ENCODE measurements around the gene HMHB1. TPM values are rescaled to one million over a fixed set of nuclear protein-coding genes. Genes with fewer than 3 reads are reported as not detected.

The HMHB1 gene
- total and polyA plus RNA-seq, 9 of the 15 experiments (the other 6 are each of a cell fraction or from before 2014, with no cell fraction given) = not detected

- no peak for TF ChIP-seq MLLT1 (IDR thresholded peaks at IDR 0.05)
- TF ChIP-seq RBM14 (IDR thresholded peaks at IDR 0.05; ENCODE audit: borderline replicate concordance, insufficient read depth, low read depth, low read length) = no peak
- TF ChIP-seq, protein P1, sequence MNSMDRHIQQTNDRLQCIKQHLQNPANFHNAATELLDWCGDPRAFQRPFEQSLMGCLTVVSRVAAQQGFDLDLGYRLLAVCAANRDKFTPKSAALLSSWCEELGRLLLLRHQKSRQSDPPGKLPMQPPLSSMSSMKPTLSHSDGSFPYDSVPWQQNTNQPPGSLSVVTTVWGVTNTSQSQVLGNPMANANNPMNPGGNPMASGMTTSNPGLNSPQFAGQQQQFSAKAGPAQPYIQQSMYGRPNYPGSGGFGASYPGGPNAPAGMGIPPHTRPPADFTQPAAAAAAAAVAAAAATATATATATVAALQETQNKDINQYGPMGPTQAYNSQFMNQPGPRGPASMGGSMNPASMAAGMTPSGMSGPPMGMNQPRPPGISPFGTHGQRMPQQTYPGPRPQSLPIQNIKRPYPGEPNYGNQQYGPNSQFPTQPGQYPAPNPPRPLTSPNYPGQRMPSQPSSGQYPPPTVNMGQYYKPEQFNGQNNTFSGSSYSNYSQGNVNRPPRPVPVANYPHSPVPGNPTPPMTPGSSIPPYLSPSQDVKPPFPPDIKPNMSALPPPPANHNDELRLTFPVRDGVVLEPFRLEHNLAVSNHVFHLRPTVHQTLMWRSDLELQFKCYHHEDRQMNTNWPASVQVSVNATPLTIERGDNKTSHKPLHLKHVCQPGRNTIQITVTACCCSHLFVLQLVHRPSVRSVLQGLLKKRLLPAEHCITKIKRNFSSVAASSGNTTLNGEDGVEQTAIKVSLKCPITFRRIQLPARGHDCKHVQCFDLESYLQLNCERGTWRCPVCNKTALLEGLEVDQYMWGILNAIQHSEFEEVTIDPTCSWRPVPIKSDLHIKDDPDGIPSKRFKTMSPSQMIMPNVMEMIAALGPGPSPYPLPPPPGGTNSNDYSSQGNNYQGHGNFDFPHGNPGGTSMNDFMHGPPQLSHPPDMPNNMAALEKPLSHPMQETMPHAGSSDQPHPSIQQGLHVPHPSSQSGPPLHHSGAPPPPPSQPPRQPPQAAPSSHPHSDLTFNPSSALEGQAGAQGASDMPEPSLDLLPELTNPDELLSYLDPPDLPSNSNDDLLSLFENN (IDR thresholded peaks at IDR 0.05; ENCODE audit: low read depth in 2 of 2, low read length in 2 of 2) = no peak
- no peak for TF ChIP-seq HOXB6 (CRISPR knock-in tag; IDR thresholded peaks at IDR 0.05; ENCODE audit: borderline replicate concordance)
- no peak for TF ChIP-seq MEIS2 (IDR thresholded peaks at IDR 0.05; ENCODE audit: partially characterized antibody)
- TF ChIP-seq ESRRB (CRISPR knock-in tag; IDR thresholded peaks at IDR 0.05; ENCODE audit: borderline replicate concordance) = no peak
- no peak for TF ChIP-seq TEAD2 (tag; IDR thresholded peaks at IDR 0.05)
- no peak for TF ChIP-seq CREB3L1 (IDR thresholded peaks at IDR 0.05; ENCODE audit: borderline replicate concordance, low read depth)
- TF ChIP-seq ZFX (CRISPR knock-in tag; IDR thresholded peaks at IDR 0.05) = no peak
- TF ChIP-seq NCOA2 (IDR thresholded peaks at IDR 0.05; ENCODE audit: partially characterized antibody in 2 of 2) = no peak
- TF ChIP-seq ZBTB5 (IDR thresholded peaks at IDR 0.05) = no peak
- no peak for TF ChIP-seq RBM25 (IDR thresholded peaks at IDR 0.05; ENCODE audit: low read depth, low read length, severe bottlenecking)
- no peak for TF ChIP-seq ZBED1 (IDR thresholded peaks at IDR 0.05)
- no peak for TF ChIP-seq CBFA2T2 (conservative IDR thresholded peaks at IDR 0.05)
- no peak for TF ChIP-seq TCF7 (IDR thresholded peaks at IDR 0.05; ENCODE audit: borderline replicate concordance)
- peak; percentile 90 to 97 for TF ChIP-seq RAD21 (CRISPR knock-in tag; conservative IDR thresholded peaks at IDR 0.05 in 1 of 2, IDR thresholded peaks at IDR 0.05 in 1 of 2)
- no peak for TF ChIP-seq TFAM (CRISPR knock-in tag; conservative IDR thresholded peaks at IDR 0.05)
- TF ChIP-seq GABPB2 (CRISPR knock-in tag; conservative IDR thresholded peaks at IDR 0.05) = no peak
- TF ChIP-seq GABPB1 (CRISPR knock-in tag; IDR thresholded peaks at IDR 0.05) = no peak
These were observed 13.1 kb downstream of the HMHB1 start (continued) for GRCh38 chr5:143824851-143825720.

Data from K562 (cell line).